ENCODE data around the gene VRK1.

The VRK1 gene

GRCh38 chr14:96922986-96923385 lies 125.8 kb downstream of the VRK1 start:
- no peak for DNase-seq (ENCODE audit: low spot score)

GRCh38 chr14:96925422-96925821 lies 128.2 kb downstream of the VRK1 start:
- no peak for DNase-seq (ENCODE audit: low spot score)

- DNase-seq (ENCODE audit: low spot score), result peak; percentile 45
Measured at GRCh38 chr14:96926001-96926400, 128.8 kb downstream of the VRK1 start.

- no peak for DNase-seq (ENCODE audit: low spot score)
Measured at GRCh38 chr14:96928779-96929380, 131.7 kb downstream of the VRK1 start.

GRCh38 chr14:96929950-96930349 lies 132.8 kb downstream of the VRK1 start:
- DNase-seq (ENCODE audit: low spot score), result no peak

- DNase-seq (ENCODE audit: low spot score), result no peak
Measured at GRCh38 chr14:96930526-96930925, 133.3 kb downstream of the VRK1 start.
